ENCODE data around the gene SNX9. TPM values are rescaled to one million over a fixed set of nuclear protein-coding genes. Genes with fewer than 3 reads are reported as not detected.

Gene SNX9
- polyA plus RNA-seq, 2 of the 4 experiments (the other 2 are of a cell fraction), result 13.9 to 29.8 TPM

DNA sequence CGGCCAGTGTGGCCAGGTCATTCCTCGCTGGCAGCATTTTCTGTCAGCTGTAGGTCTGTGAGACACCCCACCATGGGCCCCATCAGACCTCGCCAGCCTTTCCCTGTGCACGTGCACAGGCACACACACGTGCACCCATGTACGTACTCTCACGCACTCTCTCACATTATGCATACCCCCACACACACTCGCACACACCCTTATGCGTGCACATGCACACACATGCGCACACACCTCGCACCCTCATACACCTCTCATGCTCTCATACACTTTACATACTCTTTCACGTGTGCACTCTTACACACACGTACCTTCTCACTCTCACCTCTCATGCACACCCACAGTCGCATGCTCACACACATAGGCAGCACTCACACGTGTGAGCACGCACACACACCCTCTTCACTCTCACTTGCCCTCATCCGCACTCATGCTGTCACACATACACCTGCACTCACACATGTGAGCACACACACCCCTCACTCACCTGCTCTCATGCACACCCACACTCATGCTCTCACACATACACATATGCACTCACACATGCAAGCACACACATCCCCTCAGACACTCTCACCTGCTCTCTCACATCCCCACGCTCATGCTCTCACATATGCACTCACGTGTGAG is 46.7 kb downstream of the SNX9 start:
- ChIA-PET POLR2A (no interaction called here), CTCF (interaction anchor here (2.0 kb wide), 1 partner anchor 108 kb away, joined by 4 read pairs; no protein-coding TSS in a partner anchor)
- WGBS (ENCODE audit: missing lambda C conversion rate), result 90% methylated on average over 19 of the region's 19 CpGs
- Histone ChIP-seq H3K27ac (no peak overlapping the region), H3K4me2 (no peak overlapping the region), H3K4me3 (no peak overlapping the region), H3K4me1 (peaks cover 25% of the 10 kb centered on the region), H3K9me3 (no peaks in the 10 kb centered on the region)
- ATAC-seq (no peak), FAIRE-seq (no peak), DNase-seq (ENCODE audit: low read depth in 1 of 2, low spot score in 1 of 2) (no peak)
- TF ChIP-seq EHF (CRISPR knock-in tag; IDR thresholded peaks at IDR 0.05) (no peak), TFCP2L1 (CRISPR knock-in tag; IDR thresholded peaks at IDR 0.05) (no peak), TP53 (CRISPR knock-in tag; IDR thresholded peaks at IDR 0.05) (no peak), ESRRA (IDR thresholded peaks at IDR 0.05; ENCODE audit: borderline replicate concordance, low read length) (no peak), RNF2 (IDR thresholded peaks at IDR 0.05; ENCODE audit: borderline replicate concordance, low read depth) (no peak), RCOR1 (IDR thresholded peaks at IDR 0.05; ENCODE audit: low read depth, low read length) (no peak), NPAS2 (CRISPR knock-in tag; IDR thresholded peaks at IDR 0.05; ENCODE audit: borderline replicate concordance) (no peak), BHLHE40 (IDR thresholded peaks at IDR 0.05; ENCODE audit: low read depth, low read length) (no peak), HOXA7 (CRISPR knock-in tag; IDR thresholded peaks at IDR 0.05) (no peak), ZFP36 (IDR thresholded peaks at IDR 0.05; ENCODE audit: borderline replicate concordance, partially characterized antibody) (no peak), HOXB13 (CRISPR knock-in tag; IDR thresholded peaks at IDR 0.05; ENCODE audit: low read depth) (no peak), FOSL2 (IDR thresholded peaks at IDR 0.05) (no peak), FOSL2 (CRISPR knock-in tag; IDR thresholded peaks at IDR 0.05) (no peak), CEBPB (IDR thresholded peaks at IDR 0.05) (no peak), MYC (IDR thresholded peaks at IDR 0.05; ENCODE audit: borderline replicate concordance, low read length) (no peak), PHF8 (IDR thresholded peaks at IDR 0.05; ENCODE audit: borderline replicate concordance, low read depth) (no peak), NFE2L2 (conservative IDR thresholded peaks at IDR 0.05; ENCODE audit: low read length) (no peak)
- TF ChIP-seq, protein P1, sequence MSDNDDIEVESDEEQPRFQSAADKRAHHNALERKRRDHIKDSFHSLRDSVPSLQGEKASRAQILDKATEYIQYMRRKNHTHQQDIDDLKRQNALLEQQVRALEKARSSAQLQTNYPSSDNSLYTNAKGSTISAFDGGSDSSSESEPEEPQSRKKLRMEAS (IDR thresholded peaks at IDR 0.05), result no peak
- TF ChIP-seq, protein P2, sequence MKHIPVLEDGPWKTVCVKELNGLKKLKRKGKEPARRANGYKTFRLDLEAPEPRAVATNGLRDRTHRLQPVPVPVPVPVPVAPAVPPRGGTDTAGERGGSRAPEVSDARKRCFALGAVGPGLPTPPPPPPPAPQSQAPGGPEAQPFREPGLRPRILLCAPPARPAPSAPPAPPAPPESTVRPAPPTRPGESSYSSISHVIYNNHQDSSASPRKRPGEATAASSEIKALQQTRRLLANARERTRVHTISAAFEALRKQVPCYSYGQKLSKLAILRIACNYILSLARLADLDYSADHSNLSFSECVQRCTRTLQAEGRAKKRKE (CRISPR knock-in tag; IDR thresholded peaks at IDR 0.05; ENCODE audit: low read depth), result no peak

DNA sequence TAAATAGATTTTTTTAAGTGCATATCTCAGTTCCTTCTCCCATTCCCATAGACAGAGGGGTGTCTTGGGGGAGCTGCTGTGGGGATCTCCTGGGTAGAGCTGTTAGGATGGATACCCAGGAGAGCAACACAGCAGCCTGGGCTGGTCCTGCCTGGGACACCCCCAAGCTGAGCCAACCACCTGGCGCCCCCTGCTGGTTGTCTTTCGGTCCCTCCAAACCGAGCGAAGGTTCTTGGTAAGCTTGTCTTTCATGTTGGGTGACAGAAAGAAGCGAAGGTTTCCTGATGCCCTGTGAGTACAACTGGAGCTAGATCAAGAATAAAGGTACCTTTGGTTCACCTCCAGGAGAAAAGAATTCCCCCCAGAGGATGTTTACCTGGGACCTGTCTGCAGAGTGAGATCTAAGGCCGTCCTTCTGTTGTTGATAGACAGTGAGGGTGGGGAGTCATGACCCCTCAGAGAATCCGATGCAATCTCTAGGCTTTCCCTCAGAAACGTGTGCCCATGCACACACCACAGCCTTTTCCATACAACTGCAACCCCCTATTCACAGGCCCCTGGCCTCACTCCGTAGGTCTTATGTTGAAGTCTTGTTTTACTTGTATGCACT is 50.8 kb downstream of the SNX9 start:
- TF ChIP-seq RAD21 (conservative IDR thresholded peaks at IDR 0.05 in 1 of 2, IDR thresholded peaks at IDR 0.05 in 1 of 2) (peak; percentile 82 to 83), SMC3 (IDR thresholded peaks at IDR 0.05) (peak; percentile 83), SREBF2 (IDR thresholded peaks at IDR 0.05) (no peak), POLR2AphosphoS2 (conservative IDR thresholded peaks at IDR 0.05; ENCODE audit: low read length) (no peak)
- TF ChIP-seq, protein P3, sequence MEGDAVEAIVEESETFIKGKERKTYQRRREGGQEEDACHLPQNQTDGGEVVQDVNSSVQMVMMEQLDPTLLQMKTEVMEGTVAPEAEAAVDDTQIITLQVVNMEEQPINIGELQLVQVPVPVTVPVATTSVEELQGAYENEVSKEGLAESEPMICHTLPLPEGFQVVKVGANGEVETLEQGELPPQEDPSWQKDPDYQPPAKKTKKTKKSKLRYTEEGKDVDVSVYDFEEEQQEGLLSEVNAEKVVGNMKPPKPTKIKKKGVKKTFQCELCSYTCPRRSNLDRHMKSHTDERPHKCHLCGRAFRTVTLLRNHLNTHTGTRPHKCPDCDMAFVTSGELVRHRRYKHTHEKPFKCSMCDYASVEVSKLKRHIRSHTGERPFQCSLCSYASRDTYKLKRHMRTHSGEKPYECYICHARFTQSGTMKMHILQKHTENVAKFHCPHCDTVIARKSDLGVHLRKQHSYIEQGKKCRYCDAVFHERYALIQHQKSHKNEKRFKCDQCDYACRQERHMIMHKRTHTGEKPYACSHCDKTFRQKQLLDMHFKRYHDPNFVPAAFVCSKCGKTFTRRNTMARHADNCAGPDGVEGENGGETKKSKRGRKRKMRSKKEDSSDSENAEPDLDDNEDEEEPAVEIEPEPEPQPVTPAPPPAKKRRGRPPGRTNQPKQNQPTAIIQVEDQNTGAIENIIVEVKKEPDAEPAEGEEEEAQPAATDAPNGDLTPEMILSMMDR (IDR thresholded peaks at IDR 0.05), result peak; percentile 82
- Histone ChIP-seq H3K4me3 (no peak overlapping the region), H3K9me3 (no peaks in the 10 kb centered on the region), H3K4me1 (peaks cover 11% of the 10 kb centered on the region; the same call in 2 of the 3 replicates), H3K4me2 (no peak overlapping the region), H3K27ac (no peak overlapping the region)
- CTCF ChIA-PET, result interaction anchor here (0.5 to 2.9 kb wide), 25 partner anchors 10 to 219 kb away, joined by 3 to 61 read pairs (median 5); no protein-coding TSS in a partner anchor
- POLR2A ChIA-PET, result interaction anchor here (1.1 kb wide), 1 partner anchor 117 kb away, joined by 4 read pairs; no protein-coding TSS in a partner anchor
- DNase-seq (ENCODE audit: low read depth in 1 of 2, low spot score in 1 of 2) (peak; percentile 43 to 71), FAIRE-seq (no peak), ATAC-seq (peak; percentile 96 to 98)
- 65% methylated on average over 5 of the region's 9 CpGs for WGBS (ENCODE audit: missing lambda C conversion rate)

All from A549 (cell line).